SK-N-SH treated with all-trans-retinoic acid at 6 μM for 48 hours (cell line): ENCODE measurements around the gene PDE9A.

Experiments
- ATAC-seq: fragments of 200-7000 bp; cut with Tn5 transposase; 3 replicates; pipeline ENCODE4 v1.9.1; 2020; ENCODE audit warnings: mild to moderate bottlenecking, moderate library complexity
- ARNTL ChIP-seq: fragments of 450-650 bp; formaldehyde crosslinking; IDR thresholded peaks from 2 replicates; pipeline ENCODE4 v1.5.0; 2020; ENCODE audit warnings: low read depth, mild to moderate bottlenecking, moderate library complexity, borderline replicate concordance
- BACH2 ChIP-seq: fragments of 250-450 bp; sonication (Bioruptor Pico); IDR thresholded peaks from 2 replicates; pipeline ENCODE4 v1.9.0; 2021; ENCODE audit warnings: mild to moderate bottlenecking, borderline replicate concordance
- CREB5 ChIP-seq: fragments of 250-450 bp; sonication (Bioruptor Pico); IDR thresholded peaks from 2 replicates; pipeline ENCODE4 v1.5.1; 2020; ENCODE audit warnings: low read depth, mild to moderate bottlenecking, moderate library complexity
- CSDC2 ChIP-seq: fragments of 250-450 bp; sonication (Bioruptor Pico); IDR thresholded peaks from 2 replicates; pipeline ENCODE4 v1.5.0; 2020; ENCODE audit warnings: mild to moderate bottlenecking, moderate library complexity
- ESRRG ChIP-seq: fragments of 250-450 bp; sonication (Bioruptor Pico); IDR thresholded peaks from 2 replicates; pipeline ENCODE4 v1.6.1; 2021; ENCODE audit warnings: mild to moderate bottlenecking
- ISL1 ChIP-seq: fragments of 250-450 bp; sonication (Bioruptor Pico); IDR thresholded peaks from 2 replicates; pipeline ENCODE4 v2.1.2; 2022; ENCODE audit warnings: mild to moderate bottlenecking, moderate library complexity
- OSR1 ChIP-seq: fragments of 250-450 bp; sonication (Bioruptor Pico); IDR thresholded peaks from 2 replicates; pipeline ENCODE4 v1.8.0; 2022; ENCODE audit warnings: moderate library complexity, mild to moderate bottlenecking, inconsistent platforms
- PATZ1 ChIP-seq: fragments of 250-450 bp; sonication (Bioruptor Pico); IDR thresholded peaks from 2 replicates; pipeline ENCODE4 v1.8.0; 2020; ENCODE audit warnings: mild to moderate bottlenecking, moderate library complexity, borderline replicate concordance
- POU6F1 ChIP-seq: fragments of 250-450 bp; sonication (Bioruptor Pico); IDR thresholded peaks from 2 replicates; pipeline ENCODE4 v1.8.0; 2021; ENCODE audit warnings: low read depth, mild to moderate bottlenecking, moderate library complexity, borderline replicate concordance
- PPARA ChIP-seq: fragments of 250-450 bp; sonication (Bioruptor Pico); IDR thresholded peaks from 2 replicates; pipeline ENCODE4 v1.5.0; 2020; ENCODE audit warnings: mild to moderate bottlenecking, borderline replicate concordance
- RARB ChIP-seq: fragments of 250-450 bp; sonication (Bioruptor Pico); IDR thresholded peaks from 2 replicates; pipeline ENCODE4 v1.8.0; 2021; ENCODE audit warnings: mild to moderate bottlenecking, moderate library complexity
- SNAI2 ChIP-seq: fragments of 250-450 bp; sonication (Bioruptor Pico); IDR thresholded peaks from 2 replicates; pipeline ENCODE4 v1.5.0; 2020; ENCODE audit warnings: mild to moderate bottlenecking, moderate library complexity
- TCF4 ChIP-seq: fragments of 250-450 bp; sonication (Bioruptor Pico); IDR thresholded peaks from 2 replicates; pipeline ENCODE4 v1.8.0; 2021; ENCODE audit warnings: mild to moderate bottlenecking, moderate library complexity, borderline replicate concordance
- TOX ChIP-seq: fragments of 250-450 bp; sonication (Bioruptor Pico); IDR thresholded peaks from 2 replicates; pipeline ENCODE4 v1.8.0; 2021; ENCODE audit warnings: mild to moderate bottlenecking, moderate library complexity, borderline replicate concordance
- TSHZ2 ChIP-seq: fragments of 250-450 bp; sonication (Bioruptor Pico); IDR thresholded peaks from 2 replicates; pipeline ENCODE4 v1.5.0; 2020; ENCODE audit warnings: mild to moderate bottlenecking, moderate library complexity
- ZC3H10 ChIP-seq: fragments of 250-450 bp; sonication (Bioruptor Pico); IDR thresholded peaks from 2 replicates; pipeline ENCODE4 v1.5.1; 2021; ENCODE audit warnings: mild to moderate bottlenecking, moderate library complexity
- ZFP3 ChIP-seq: fragments of 250-450 bp; sonication (Bioruptor Pico); IDR thresholded peaks from 2 replicates; pipeline ENCODE4 v1.5.0; 2020; ENCODE audit warnings: mild to moderate bottlenecking, moderate library complexity
- ZFP30 ChIP-seq: fragments of 450-650 bp; formaldehyde crosslinking; IDR thresholded peaks from 2 replicates; pipeline ENCODE4 v1.5.0; 2022; ENCODE audit warnings: mild to moderate bottlenecking, moderate library complexity
- ZNF565 ChIP-seq: fragments of 450-650 bp; formaldehyde crosslinking; conservative IDR thresholded peaks from 2 replicates; pipeline ENCODE4 v1.5.0; 2020; ENCODE audit warnings: low read depth, mild to moderate bottlenecking, moderate library complexity
- ZNF70 ChIP-seq: fragments of 450-650 bp; formaldehyde crosslinking; IDR thresholded peaks from 2 replicates; pipeline ENCODE4 v1.5.0; 2020; ENCODE audit warnings: mild to moderate bottlenecking, moderate library complexity
- ZNF8 ChIP-seq: fragments of 450-650 bp; formaldehyde crosslinking; IDR thresholded peaks from 2 replicates; pipeline ENCODE4 v1.5.0; 2020; ENCODE audit warnings: mild to moderate bottlenecking, moderate library complexity

The PDE9A gene

GRCh38 chr21:42722153-42722552 lies 68.7 kb downstream of the PDE9A start:
- no peak for TF ChIP-seq ZFP3 (CRISPR knock-in tag)
- no peak for TF ChIP-seq PATZ1 (CRISPR knock-in tag)
- TF ChIP-seq, all 23 proteins: peak for 0
- ATAC-seq, result no peak

GRCh38 chr21:42722808-42723473 lies 69.5 kb downstream of the PDE9A start:
- ATAC-seq, result no peak
- TF ChIP-seq ZNF8 (CRISPR knock-in tag) (no peak), PATZ1 (CRISPR knock-in tag) (no peak), OSR1 (CRISPR knock-in tag) (no peak), ISL1 (CRISPR knock-in tag) (no peak), POU6F1 (CRISPR knock-in tag) (no peak), CSDC2 (CRISPR knock-in tag) (no peak), BACH2 (no peak), ZC3H10 (no peak), PPARA (CRISPR knock-in tag) (no peak), ZFP30 (CRISPR knock-in tag) (no peak), ARNTL (no peak), TCF4 (no peak), TSHZ2 (CRISPR knock-in tag) (no peak), ZNF565 (CRISPR knock-in tag) (no peak)

GRCh38 chr21:42724226-42724920 lies 71.0 kb downstream of the PDE9A start:
- no peak for ATAC-seq
- TF ChIP-seq TCF4 (no peak), ZFP3 (CRISPR knock-in tag) (no peak), ZFP30 (CRISPR knock-in tag) (no peak), ISL1 (CRISPR knock-in tag) (no peak), BACH2 (no peak), ZNF8 (CRISPR knock-in tag) (no peak), ZNF70 (CRISPR knock-in tag) (no peak), OSR1 (CRISPR knock-in tag) (no peak), ARNTL (no peak), ZC3H10 (no peak), ESRRG (CRISPR knock-in tag) (no peak), TOX (CRISPR knock-in tag) (no peak), SNAI2 (CRISPR knock-in tag) (no peak), RARB (no peak), POU6F1 (CRISPR knock-in tag) (no peak), PATZ1 (CRISPR knock-in tag) (no peak), CREB5 (CRISPR knock-in tag) (no peak)
